Fibroblast of lung (primary cell): ENCODE results near the gene SEC31A.

Source experiments
- CTCF ChIP-seq, 2 donors: IDR thresholded peaks in 1 of 2; conservative IDR thresholded peaks in 1 of 2; 1 replicate in 1 of 2; 2 replicates in 1 of 2; pipeline ENCODE4 v1.5.1; 2011 to 2012; ENCODE audit warnings: low read length in 2 of 2, control low read depth in 1 of 2, inconsistent platforms in 1 of 2, low read depth in 1 of 2, mild to moderate bottlenecking in 1 of 2
- EZH2 ChIP-seq: IDR thresholded peaks from 2 replicates; pipeline ENCODE4 v1.5.1; 2012; ENCODE audit warnings: low read length, control low read depth, mild to moderate bottlenecking; ENCODE audit errors: missing control alignments

- TF ChIP-seq CTCF (conservative IDR thresholded peaks at IDR 0.05 in 1 of 2, IDR thresholded peaks at IDR 0.05 in 1 of 2; ENCODE audit: low read depth in 1 of 2, low read length in 2 of 2) (no peak), EZH2 (no peak)
These were observed 18.4 kb upstream of the SEC31A start for GRCh38 chr4:82909326-82909725.
